Body of pancreas (tissue), 4 donors: ENCODE measurements around the gene TULP1.

ENCODE experiments used
- POLR2A ChIP-seq, 3 donors: fragments of 450-650 bp; IDR thresholded peaks; one replicate each; pipeline ENCODE4 v1.6.1; 2016; ENCODE audit warnings: antibody characterized with exemption in 3 of 3, mild to moderate bottlenecking in 2 of 3
- TF ChIP-seq, protein P1 (sequence below), 7 experiments: fragments of 450-650 bp in 4 of 7; fragments of 200-600 bp in 3 of 7; sonication (generic) in 3 of 7; IDR thresholded peaks; one replicate each; pipeline ENCODE4 v1.5.1; 2016 to 2019; ENCODE audit warnings: antibody characterized with exemption in 7 of 7

DNA sequence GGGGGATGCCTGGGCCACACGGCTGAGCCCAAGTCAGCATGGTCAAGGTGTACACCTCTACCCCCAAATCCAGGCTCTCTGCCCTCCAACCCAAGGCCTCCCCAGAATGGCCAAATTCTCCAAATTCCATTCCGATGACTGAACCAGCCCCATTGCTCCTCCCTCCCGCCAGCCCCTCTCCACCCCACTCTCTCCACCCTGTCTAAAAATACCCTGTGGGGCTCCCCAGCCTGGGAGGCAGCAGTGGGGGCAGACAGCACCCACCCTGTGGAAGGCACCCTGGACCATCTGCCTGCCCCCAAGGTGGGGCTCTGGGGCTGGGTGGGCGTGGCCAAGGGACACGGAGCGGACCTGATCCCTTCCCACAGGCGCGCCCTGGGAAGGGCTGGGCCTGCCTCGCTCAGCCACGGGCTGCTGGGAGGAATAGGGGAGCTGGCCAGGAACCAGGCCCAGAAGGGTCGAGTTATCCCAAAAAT is 27.3 kb downstream of the TULP1 start:
- TF ChIP-seq, protein P1, sequence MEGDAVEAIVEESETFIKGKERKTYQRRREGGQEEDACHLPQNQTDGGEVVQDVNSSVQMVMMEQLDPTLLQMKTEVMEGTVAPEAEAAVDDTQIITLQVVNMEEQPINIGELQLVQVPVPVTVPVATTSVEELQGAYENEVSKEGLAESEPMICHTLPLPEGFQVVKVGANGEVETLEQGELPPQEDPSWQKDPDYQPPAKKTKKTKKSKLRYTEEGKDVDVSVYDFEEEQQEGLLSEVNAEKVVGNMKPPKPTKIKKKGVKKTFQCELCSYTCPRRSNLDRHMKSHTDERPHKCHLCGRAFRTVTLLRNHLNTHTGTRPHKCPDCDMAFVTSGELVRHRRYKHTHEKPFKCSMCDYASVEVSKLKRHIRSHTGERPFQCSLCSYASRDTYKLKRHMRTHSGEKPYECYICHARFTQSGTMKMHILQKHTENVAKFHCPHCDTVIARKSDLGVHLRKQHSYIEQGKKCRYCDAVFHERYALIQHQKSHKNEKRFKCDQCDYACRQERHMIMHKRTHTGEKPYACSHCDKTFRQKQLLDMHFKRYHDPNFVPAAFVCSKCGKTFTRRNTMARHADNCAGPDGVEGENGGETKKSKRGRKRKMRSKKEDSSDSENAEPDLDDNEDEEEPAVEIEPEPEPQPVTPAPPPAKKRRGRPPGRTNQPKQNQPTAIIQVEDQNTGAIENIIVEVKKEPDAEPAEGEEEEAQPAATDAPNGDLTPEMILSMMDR (IDR thresholded peaks at IDR 0.05) = no peak
- no peak for TF ChIP-seq POLR2A (IDR thresholded peaks at IDR 0.05)
